ENCODE measurements around the gene ZFAND2A.

- TF ChIP-seq CTCF (optimal IDR thresholded peaks at IDR 0.05 in 1 of 3, IDR thresholded peaks at IDR 0.05 in 1 of 3, conservative IDR thresholded peaks at IDR 0.05 in 1 of 3; ENCODE audit: extremely low read depth in 1 of 3, insufficient read depth in 2 of 3, low read length in 3 of 3) = no peak
- no peak for TF ChIP-seq EZH2 (IDR thresholded peaks at IDR 0.05; ENCODE audit: low read length)
Measured at GRCh38 chr7:1137517-1138167, 22.4 kb downstream of the ZFAND2A start.

Data from keratinocyte (primary cell).